Body of pancreas (tissue), 4 donors: ENCODE data around the gene CROCC2.

Experiments
- CTCF ChIP-seq, 7 experiments: fragments of 450-650 bp in 4 of 7; fragments of 200-600 bp in 3 of 7; sonication (generic) in 3 of 7; IDR thresholded peaks; one replicate each; pipeline ENCODE4 v1.5.1; 2016 to 2019; ENCODE audit warnings: antibody characterized with exemption in 7 of 7
- POLR2A ChIP-seq, 3 donors: fragments of 450-650 bp; IDR thresholded peaks; one replicate each; pipeline ENCODE4 v1.6.1; 2016; ENCODE audit warnings: antibody characterized with exemption in 3 of 3, mild to moderate bottlenecking in 2 of 3

GRCh38 chr2:241020201-241020600, 114.1 kb downstream of the CROCC2 start:
- TF ChIP-seq CTCF (IDR thresholded peaks at IDR 0.05) (no peak), POLR2A (IDR thresholded peaks at IDR 0.05) (no peak)
